Measurements from ENCODE around the gene TUT4.

DNA sequence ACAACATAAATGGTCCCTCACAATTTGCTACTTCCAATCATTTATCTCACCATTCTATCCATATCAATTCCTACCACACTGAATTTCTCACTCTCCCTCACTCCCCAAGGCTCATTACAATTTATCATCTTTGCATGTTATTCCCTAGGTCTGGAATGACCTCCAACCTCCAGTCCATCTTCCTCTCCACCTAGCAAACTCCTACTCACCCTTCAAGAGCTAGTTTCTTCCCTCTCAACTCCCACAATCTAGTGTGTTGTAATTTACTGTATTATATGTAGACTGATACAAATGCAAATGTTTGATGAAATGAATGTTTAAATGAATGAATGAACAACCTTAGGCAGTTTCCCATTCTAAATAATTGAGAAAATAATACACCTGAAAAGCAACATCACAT is 3.6 kb downstream of the TUT4 start:
- TF ChIP-seq RAD21 (IDR thresholded peaks at IDR 0.05; ENCODE audit: low read length), result no peak
- no peak for TF ChIP-seq MAFK (IDR thresholded peaks at IDR 0.05; ENCODE audit: low read depth, low read length)
- TF ChIP-seq CTCF (conservative IDR thresholded peaks at IDR 0.05; ENCODE audit: low read depth, low read length), result no peak
- no peak for TF ChIP-seq RCOR1 (IDR thresholded peaks at IDR 0.05; ENCODE audit: insufficient replicate concordance, low read length)
- no peak for TF ChIP-seq BHLHE40 (IDR thresholded peaks at IDR 0.05; ENCODE audit: low read depth, low read length)
- no peak for TF ChIP-seq NFE2L2 (IDR thresholded peaks at IDR 0.05; ENCODE audit: low read depth, low read length)
- no peak for TF ChIP-seq CEBPB (IDR thresholded peaks at IDR 0.05; ENCODE audit: low read depth, low read length)
- TF ChIP-seq SMC3 (IDR thresholded peaks at IDR 0.05; ENCODE audit: low read depth, low read length), result no peak
- no peak for TF ChIP-seq POLR2A (IDR thresholded peaks at IDR 0.05; ENCODE audit: low read depth, low read length)
- TF ChIP-seq, protein P1, sequence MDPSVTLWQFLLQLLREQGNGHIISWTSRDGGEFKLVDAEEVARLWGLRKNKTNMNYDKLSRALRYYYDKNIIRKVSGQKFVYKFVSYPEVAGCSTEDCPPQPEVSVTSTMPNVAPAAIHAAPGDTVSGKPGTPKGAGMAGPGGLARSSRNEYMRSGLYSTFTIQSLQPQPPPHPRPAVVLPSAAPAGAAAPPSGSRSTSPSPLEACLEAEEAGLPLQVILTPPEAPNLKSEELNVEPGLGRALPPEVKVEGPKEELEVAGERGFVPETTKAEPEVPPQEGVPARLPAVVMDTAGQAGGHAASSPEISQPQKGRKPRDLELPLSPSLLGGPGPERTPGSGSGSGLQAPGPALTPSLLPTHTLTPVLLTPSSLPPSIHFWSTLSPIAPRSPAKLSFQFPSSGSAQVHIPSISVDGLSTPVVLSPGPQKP (IDR thresholded peaks at IDR 0.05; ENCODE audit: borderline replicate concordance, low read depth, low read length), result no peak
- no peak for TF ChIP-seq FOS (IDR thresholded peaks at IDR 0.05; ENCODE audit: low read depth, low read length)
- TF ChIP-seq MXI1 (IDR thresholded peaks at IDR 0.05; ENCODE audit: borderline replicate concordance, low read depth, low read length), result no peak
